Fibroblast of mammary gland (primary cell): ENCODE measurements around the gene LTN1.
A peak's percentile ranks its signal among the peaks of the same experiment; 100 is the strongest.
"Not testable (repeated sequence)": the region's sequence is repeated elsewhere in the genome, so short reads cannot be mapped to it uniquely, and the experiment has no call there.

Experiments used
- DNase-seq: peaks from one replicate; pipeline ENCODE4 v3.0.0-alpha.2; 2010; ENCODE audit warnings: low read depth
- H3K4me3 ChIP-seq: 2 replicates; pipeline ENCODE4 v1.5.1; 2011; ENCODE audit warnings: low read depth, mild to moderate bottlenecking, low read length, moderate library complexity; ENCODE audit not compliant: control insufficient read depth
- CTCF ChIP-seq: conservative IDR thresholded peaks from 2 replicates; pipeline ENCODE4 v1.5.1; 2011; ENCODE audit warnings: low read depth, low read length, inconsistent platforms; ENCODE audit not compliant: control insufficient read depth, insufficient read depth

The LTN1 gene

GRCh38 chr21:29025328-29025713 is 32.6 kb upstream of the LTN1 start:
- no peak for TF ChIP-seq CTCF
- H3K4me3 ChIP-seq: peak overlapping the region; percentile 78
- peak; percentile 55 for DNase-seq

- TF ChIP-seq CTCF: peak; percentile 3
- DNase-seq: peak; percentile 99
- H3K4me3 ChIP-seq: peak within 1 kb of the TSS; percentile 78
Observed at GRCh38 chr21:29024474-29025327, 32.0 kb upstream of the LTN1 start, which contains the start of gene USP16. TSS of gene USP16 (plus strand) at chr21:29024668. CDS start at chr21:29027914, 3,246 bp downstream.

GRCh38 chr21:29022166-29022565 is 29.5 kb upstream of the LTN1 start:
- no peak for DNase-seq
- no peak for TF ChIP-seq CTCF

GRCh38 chr21:29018540-29018939 is 25.9 kb upstream of the LTN1 start:
- peak overlapping the region; percentile 87 for H3K4me3 ChIP-seq
- peak; percentile 35 for DNase-seq
- no peak for TF ChIP-seq CTCF

More at GRCh38 chr21:29022166-29022565, 29.5 kb upstream of the LTN1 start:
- no peak overlapping the region for H3K4me3 ChIP-seq

- H3K4me3 ChIP-seq: peak overlapping the region; percentile 87
- DNase-seq: no peak
Observed at GRCh38 chr21:29017639-29018237, 25.1 kb upstream of the LTN1 start.

GRCh38 chr21:29011236-29011635 is 18.6 kb upstream of the LTN1 start:
- H3K4me3 ChIP-seq, DNase-seq: not testable (repeated sequence)

More at GRCh38 chr21:29017639-29018237, 25.1 kb upstream of the LTN1 start:
- TF ChIP-seq CTCF: no peak

- H3K4me3 ChIP-seq: no peak overlapping the region
- TF ChIP-seq CTCF: no peak
- DNase-seq: no peak
Observed at GRCh38 chr21:29008367-29008766, 15.7 kb upstream of the LTN1 start.
